EL (cell line): ENCODE data around the gene METTL25.

Experiments
- DNase-seq: peaks from one replicate; pipeline ENCODE4 v3.0.0-alpha.2; 2016

Gene METTL25

GRCh38 chr12:82407481-82407880, 49.2 kb downstream of the METTL25 start:
- no peak for DNase-seq

- DNase-seq: no peak
Measured at GRCh38 chr12:82408844-82409243, 50.5 kb downstream of the METTL25 start.

- no peak for DNase-seq
Measured at GRCh38 chr12:82411546-82412230, 53.4 kb downstream of the METTL25 start.

GRCh38 chr12:82412246-82412645, 53.9 kb downstream of the METTL25 start:
- DNase-seq: no peak

- DNase-seq: no peak
Measured at GRCh38 chr12:82414044-82414443, 55.7 kb downstream of the METTL25 start.

- DNase-seq: no peak
Measured at GRCh38 chr12:82414926-82415325, 56.6 kb downstream of the METTL25 start.

- peak; percentile 45 for DNase-seq
Measured at GRCh38 chr12:82415402-82415801, 57.1 kb downstream of the METTL25 start.

GRCh38 chr12:82425241-82425640, 66.9 kb downstream of the METTL25 start:
- peak; percentile 24 for DNase-seq

- DNase-seq: no peak
Measured at GRCh38 chr12:82426081-82426480, 67.8 kb downstream of the METTL25 start.

GRCh38 chr12:82426586-82426985, 68.3 kb downstream of the METTL25 start:
- DNase-seq: no peak

- no peak for DNase-seq
Measured at GRCh38 chr12:82430541-82431145, 72.3 kb downstream of the METTL25 start.

- DNase-seq: no peak
Measured at GRCh38 chr12:82434392-82434911, 76.1 kb downstream of the METTL25 start.

- no peak for DNase-seq
Measured at GRCh38 chr12:82436354-82436753, 78.0 kb downstream of the METTL25 start.

GRCh38 chr12:82437744-82438143, 79.4 kb downstream of the METTL25 start:
- DNase-seq: no peak

GRCh38 chr12:82438356-82438755, 80.0 kb downstream of the METTL25 start:
- DNase-seq: peak; percentile 8

- no peak for DNase-seq
Measured at GRCh38 chr12:82440885-82441284, 82.6 kb downstream of the METTL25 start.

GRCh38 chr12:82448911-82449578, 90.7 kb downstream of the METTL25 start:
- no peak for DNase-seq

GRCh38 chr12:82456633-82457032, 98.3 kb downstream of the METTL25 start:
- DNase-seq: no peak

- no peak for DNase-seq
Measured at GRCh38 chr12:82458101-82458500, 99.8 kb downstream of the METTL25 start.

GRCh38 chr12:82461393-82461792, 103.1 kb downstream of the METTL25 start:
- DNase-seq: no peak

GRCh38 chr12:82461836-82462235, 103.5 kb downstream of the METTL25 start:
- no peak for DNase-seq

- DNase-seq: no peak
Measured at GRCh38 chr12:82468563-82468962, 110.2 kb downstream of the METTL25 start.

GRCh38 chr12:82470906-82471512, 112.7 kb downstream of the METTL25 start:
- DNase-seq: no peak
